ENCODE results near the gene NABP2. TPM values are rescaled to one million over a fixed set of nuclear protein-coding genes. Genes with fewer than 3 reads are reported as not detected.

NABP2 gene
- 23.5 to 24.4 TPM (median 23.7 TPM) in 3 replicates for total RNA-seq

- Mint-ChIP-seq H3K36me3 (peaks cover 4% of the 10 kb centered on the region), H3K4me1 (peaks cover 33% of the 10 kb centered on the region), H3K27ac (peak within 1 kb of the TSS; percentile 95), H3K27me3 (ENCODE audit: low read depth) (no peaks in the 10 kb centered on the region), H3K9me3 (no peaks in the 10 kb centered on the region), H3K4me3 (peak within 1 kb of the TSS; percentile 77)
- TF ChIP-seq CTCF (IDR thresholded peaks at IDR 0.05; ENCODE audit: unreplicated experiment): peak; percentile 72
- DNase-seq (ENCODE audit: low spot score in 2 of 2, unreplicated experiment in 2 of 2): peak; percentile 96 to 97
Observed at GRCh38 chr12:56224102-56224701, at the start of gene NABP2. Gene NABP2, plus strand, starts transcription at chr12:56224342. Its CDS starts 515 bp downstream, at chr12:56224857.

- DNase-seq (ENCODE audit: low spot score in 2 of 2, unreplicated experiment in 2 of 2): no peak
- peaks cover 4% of the 10 kb centered on the region for H3K9me3 Mint-ChIP-seq
- H3K4me3 Mint-ChIP-seq: no peak overlapping the region
- peaks cover 65% of the 10 kb centered on the region for H3K36me3 Mint-ChIP-seq
- no peak for TF ChIP-seq CTCF (IDR thresholded peaks at IDR 0.05; ENCODE audit: unreplicated experiment)
- no peak overlapping the region for H3K27ac Mint-ChIP-seq
- no peaks in the 10 kb centered on the region for H3K27me3 Mint-ChIP-seq (ENCODE audit: low read depth)
- H3K4me1 Mint-ChIP-seq: no peaks in the 10 kb centered on the region
Observed at GRCh38 chr12:56178347-56178746, 45.8 kb upstream of the NABP2 start.

- no peaks in the 10 kb centered on the region for H3K9me3 Mint-ChIP-seq
- no peak overlapping the region for H3K27ac Mint-ChIP-seq
- DNase-seq (ENCODE audit: low spot score in 2 of 2, unreplicated experiment in 2 of 2): no peak
- no peak for TF ChIP-seq CTCF (IDR thresholded peaks at IDR 0.05; ENCODE audit: unreplicated experiment)
- peaks cover 1% of the 10 kb centered on the region for H3K27me3 Mint-ChIP-seq (ENCODE audit: low read depth)
- H3K4me3 Mint-ChIP-seq: peak overlapping the region; percentile 75
- H3K36me3 Mint-ChIP-seq: peaks cover 18% of the 10 kb centered on the region
- peaks cover 19% of the 10 kb centered on the region for H3K4me1 Mint-ChIP-seq
Observed at GRCh38 chr12:56186957-56187356, 37.2 kb upstream of the NABP2 start.

- TF ChIP-seq CTCF (IDR thresholded peaks at IDR 0.05; ENCODE audit: unreplicated experiment): no peak
- Mint-ChIP-seq H3K27me3 (ENCODE audit: low read depth) (peaks cover 1% of the 10 kb centered on the region), H3K36me3 (peaks cover 16% of the 10 kb centered on the region), H3K9me3 (no peaks in the 10 kb centered on the region), H3K4me3 (peak overlapping the region; percentile 75), H3K4me1 (peaks cover 19% of the 10 kb centered on the region), H3K27ac (peak overlapping the region; percentile 89)
- DNase-seq (ENCODE audit: low spot score in 2 of 2, unreplicated experiment in 2 of 2): no peak
Observed at GRCh38 chr12:56188131-56188777, 35.9 kb upstream of the NABP2 start.

GRCh38 chr12:56188778-56189098 lies 35.4 kb upstream of the NABP2 start:
- H3K36me3 Mint-ChIP-seq: peaks cover 16% of the 10 kb centered on the region
- peaks cover 19% of the 10 kb centered on the region for H3K4me1 Mint-ChIP-seq

More at GRCh38 chr12:56188778-56189098, 35.4 kb upstream of the NABP2 start:
- TF ChIP-seq CTCF (IDR thresholded peaks at IDR 0.05; ENCODE audit: unreplicated experiment): no peak
- Mint-ChIP-seq H3K9me3 (no peaks in the 10 kb centered on the region), H3K27me3 (ENCODE audit: low read depth) (peaks cover 1% of the 10 kb centered on the region), H3K27ac (peak overlapping the region; percentile 89), H3K4me3 (peak overlapping the region; percentile 75)
- DNase-seq (ENCODE audit: low spot score in 2 of 2, unreplicated experiment in 2 of 2): peak in 1 of 2 experiments; percentile 60
